DND-41 (cell line): Measurements from ENCODE around the gene NPY4R2.
"Not testable (repeated sequence)": the region's sequence is repeated elsewhere in the genome, so short reads cannot be mapped to it uniquely, and the experiment has no call there.

Experiments
- CTCF ChIP-seq: IDR thresholded peaks from 2 replicates; pipeline ENCODE4 v1.5.1; 2012; ENCODE audit warnings: borderline replicate concordance, low read length, moderate library complexity, mild to moderate bottlenecking; ENCODE audit not compliant: poor library complexity, severe bottlenecking; ENCODE audit errors: extremely low read depth
- EZH2 ChIP-seq: IDR thresholded peaks from 3 replicates; pipeline ENCODE4 v1.6.1; 2012; ENCODE audit warnings: borderline replicate concordance, low read depth, mild to moderate bottlenecking, moderate library complexity, low read length, inconsistent platforms; ENCODE audit not compliant: severe bottlenecking

- not testable (repeated sequence) for TF ChIP-seq CTCF, EZH2
Observed at GRCh38 chr10:47927147-47927916, 8.9 kb downstream of the NPY4R2 start.
